SK-MEL-5 (cell line): ENCODE results near the gene DDC. TPM values are rescaled to one million over a fixed set of nuclear protein-coding genes. Genes with fewer than 3 reads are reported as not detected.
"Not testable (repeated sequence)": the region's sequence is repeated elsewhere in the genome, so short reads cannot be mapped to it uniquely, and the experiment has no call there.

Experiments
- DNase-seq: peaks from one replicate; pipeline ENCODE4 v3.0.0-alpha.2; 2016; ENCODE audit warnings: low read depth, low spot score
- in situ Hi-C: cut with HindIII; loops from 2 replicates; pipeline ENCODE4 v1.10.0; 2016; ENCODE audit warnings: low sequenced_read_pairs, high pct_unique_total_duplicates, low pct_unique_long_range_greater_than_20kb
- total RNA-seq: library from RNA; depleted of rRNA; stranded (reverse); fragments of >200 nt; shearing (Covaris generic); gene quantifications from 2 replicates; pipeline ENCODE4 v1.2.3, GENCODE V29; 2014

DDC gene
- total RNA-seq, 1 experiment from 2014 or later: not detected

DNA sequence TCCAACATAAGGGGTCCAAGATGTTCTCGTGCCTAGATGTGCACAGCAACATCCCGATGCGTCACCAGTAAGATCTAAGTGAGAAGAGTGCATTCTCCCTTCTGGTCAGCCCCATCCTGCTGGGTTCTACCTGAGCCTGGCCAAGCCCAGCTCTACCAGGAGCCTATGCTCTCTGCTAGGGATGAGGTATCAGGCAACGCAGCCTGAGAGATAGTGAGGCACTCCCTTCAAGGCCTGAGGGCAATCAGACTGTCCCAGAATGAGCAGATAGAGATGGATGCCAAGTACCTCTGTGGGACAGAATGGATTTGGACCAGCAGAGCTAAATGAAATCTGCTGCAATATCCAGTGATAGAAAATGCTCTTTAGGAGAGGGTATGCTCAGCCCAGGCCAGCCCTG lies 26.7 kb downstream of the DDC start:
- DNase-seq: no peak

DNA sequence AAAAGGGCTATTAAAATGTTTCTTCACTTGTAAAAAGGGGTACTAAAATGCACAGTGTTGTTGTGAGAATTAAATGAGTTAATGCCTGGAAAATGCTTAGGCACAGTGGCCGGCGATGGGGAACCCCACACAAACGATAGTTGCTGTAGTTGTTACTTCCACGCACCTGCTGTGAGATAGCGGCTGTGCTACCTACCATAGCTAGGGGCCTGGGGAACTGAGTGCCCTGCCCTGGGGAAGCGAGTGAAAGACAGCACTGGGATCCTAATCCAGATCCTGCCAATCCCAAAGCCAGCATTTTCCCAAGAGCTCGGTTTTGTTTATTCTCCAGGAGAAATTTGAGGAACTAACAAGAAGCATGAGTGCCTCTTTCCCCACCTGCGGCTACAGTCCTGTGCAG lies 27.8 kb downstream of the DDC start:
- DNase-seq: no peak
- in situ Hi-C loops: no loop called here

More for the DNA sequence above, 26.7 kb downstream of the DDC start:
- in situ Hi-C loops: no loop called here

DNA sequence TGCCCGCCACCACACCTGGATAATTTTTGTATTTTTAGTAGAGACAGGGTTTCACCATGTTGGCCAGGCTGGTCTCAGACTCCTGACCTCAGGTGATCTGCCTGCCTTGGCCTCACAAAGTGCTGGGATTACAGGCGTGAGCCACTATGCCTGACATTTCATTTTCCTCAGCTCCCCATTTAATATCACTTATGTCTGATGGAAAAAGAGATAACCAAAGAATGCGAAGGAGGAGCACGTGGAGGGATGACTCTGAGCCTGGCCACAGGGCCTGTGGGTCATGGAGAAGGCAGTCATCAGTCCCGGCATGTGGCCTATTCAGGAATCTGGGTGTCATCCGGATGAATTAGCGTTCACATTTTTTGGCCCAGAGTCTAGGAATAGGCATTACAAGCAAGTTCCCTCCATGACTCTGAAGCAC lies 29.9 kb downstream of the DDC start:
- DNase-seq, in situ Hi-C loops: not testable (repeated sequence)

- in situ Hi-C loops: no loop called here
- peak; percentile 56 for DNase-seq
Observed at GRCh38 chr7:50534690-50535290, 30.4 kb downstream of the DDC start.

GRCh38 chr7:50533866-50534265 lies 31.3 kb downstream of the DDC start:
- in situ Hi-C loops: no loop called here
- no peak for DNase-seq

GRCh38 chr7:50531928-50532327 lies 33.3 kb downstream of the DDC start:
- in situ Hi-C loops: no loop called here
- no peak for DNase-seq

GRCh38 chr7:50531401-50531911 lies 33.7 kb downstream of the DDC start:
- DNase-seq: no peak
- in situ Hi-C loops: no loop called here

GRCh38 chr7:50530766-50531165 lies 34.4 kb downstream of the DDC start:
- no peak for DNase-seq
- in situ Hi-C loops: no loop called here

GRCh38 chr7:50529093-50529862 lies 35.9 kb downstream of the DDC start:
- DNase-seq: no peak
- in situ Hi-C loops: no loop called here

GRCh38 chr7:50528266-50529092 lies 36.7 kb downstream of the DDC start:
- no peak for DNase-seq
- in situ Hi-C loops: no loop called here

DNA sequence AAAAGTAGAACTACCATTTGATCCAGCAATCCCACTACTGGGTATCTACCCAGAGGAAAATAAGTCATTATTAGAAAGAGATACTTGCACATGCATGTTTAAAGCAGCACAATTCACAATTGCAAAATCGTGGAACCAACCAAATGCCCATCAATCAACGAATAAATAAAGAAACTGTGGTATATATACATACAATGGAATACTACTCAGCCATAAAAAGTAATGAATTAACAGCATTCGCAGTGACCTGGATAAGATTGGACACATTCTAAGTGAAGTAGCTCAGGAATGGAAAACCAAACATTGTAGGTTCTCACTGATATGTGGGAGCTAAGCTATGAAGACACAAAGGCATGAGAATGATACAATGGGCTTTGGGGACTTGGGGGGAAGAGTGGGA lies 45.9 kb downstream of the DDC start:
- DNase-seq, in situ Hi-C loops: not testable (repeated sequence)

DNA sequence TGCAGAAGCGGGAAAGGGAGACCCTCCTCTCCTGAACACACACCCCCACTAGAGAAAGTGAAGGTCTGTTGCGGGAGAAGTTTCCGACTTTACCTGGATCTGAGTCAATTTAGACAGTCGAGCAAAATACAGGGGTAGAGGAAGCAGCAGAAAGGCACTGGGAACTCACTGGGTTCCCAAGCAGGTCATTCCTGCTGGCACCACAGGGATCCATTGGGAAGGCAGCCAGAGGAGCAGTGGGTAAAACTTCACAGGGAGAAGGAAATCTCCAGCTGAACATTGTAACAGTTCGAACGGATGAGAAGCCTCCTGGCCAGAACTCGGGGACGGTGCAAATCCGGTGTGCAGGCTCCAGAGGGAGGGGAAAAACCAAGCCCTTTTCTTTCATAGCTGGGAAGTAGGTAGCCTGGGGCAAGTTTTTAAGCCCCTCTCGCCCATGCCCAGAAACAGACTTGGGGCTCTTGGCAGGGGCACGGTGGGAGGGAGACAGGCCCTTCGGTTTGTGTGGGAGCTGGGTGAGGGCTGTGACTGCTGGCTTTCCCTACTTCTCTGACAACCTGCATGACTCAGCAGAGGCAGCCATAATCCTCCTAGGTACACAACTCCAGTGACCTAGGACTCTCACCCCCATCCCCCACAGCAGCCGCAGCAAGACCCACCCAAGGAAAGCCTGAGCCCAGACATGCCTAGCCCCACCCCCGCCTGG lies 51.9 kb downstream of the DDC start:
- in situ Hi-C loops: no loop called here
- no peak for DNase-seq

- in situ Hi-C loops: no loop called here
- DNase-seq: no peak
Observed at GRCh38 chr7:50512384-50512783, 52.8 kb downstream of the DDC start.

- in situ Hi-C loops: no loop called here
Observed at GRCh38 chr7:50509459-50509858, 55.7 kb downstream of the DDC start.

GRCh38 chr7:50508471-50508943 lies 56.7 kb downstream of the DDC start:
- in situ Hi-C loops: no loop called here
- DNase-seq: no peak

More at GRCh38 chr7:50509459-50509858, 55.7 kb downstream of the DDC start:
- DNase-seq: no peak

GRCh38 chr7:50507898-50508470 lies 57.2 kb downstream of the DDC start:
- DNase-seq: no peak
- in situ Hi-C loops: no loop called here

- DNase-seq: no peak
- in situ Hi-C loops: no loop called here
Observed at GRCh38 chr7:50505553-50506210, 59.5 kb downstream of the DDC start.
